Measurements from ENCODE around the gene KARS1. TPM values are rescaled to one million over a fixed set of nuclear protein-coding genes. Genes with fewer than 3 reads are reported as not detected.
A peak's percentile ranks its signal among the peaks of the same experiment; 100 is the strongest.

The KARS1 gene
- 266 and 292 TPM in 2 replicates for total RNA-seq (2014; rRNA removed; shearing (Covaris generic))

GRCh38 chr16:75647492-75648264 is at the start of gene KARS1, which contains the start of gene TERF2IP:
TSS of gene KARS1 (minus strand) at chr16:75647665. CDS start at chr16:75647639, 26 bp downstream.
TSS of gene TERF2IP (plus strand) at chr16:75647773. CDS start at chr16:75647883, 110 bp downstream.
- in situ Hi-C loops (cut with HindIII; ENCODE audit: low sequenced_read_pairs) = no loop called here
- DNase-seq (ENCODE audit: low spot score) = peak; percentile 94

DNA sequence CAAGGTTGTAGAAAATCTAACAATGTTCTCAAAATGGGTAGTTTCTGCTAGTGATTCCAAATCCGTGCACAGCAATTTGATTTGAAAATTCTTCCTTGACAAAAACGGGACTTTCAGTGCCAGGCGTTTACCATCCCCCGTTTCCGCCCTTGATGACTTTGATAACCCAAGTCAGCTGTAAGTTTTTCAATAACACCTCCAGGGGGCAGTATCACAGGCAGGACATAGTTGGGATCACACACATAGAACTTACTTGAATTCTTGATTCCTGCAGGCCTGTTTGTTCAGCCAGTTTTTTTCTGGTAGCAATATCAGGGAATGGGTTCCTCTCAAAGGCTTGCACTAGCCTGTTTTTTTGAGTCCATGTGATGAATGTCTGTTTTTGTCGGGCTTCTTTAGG is 48.2 kb upstream of the KARS1 start:
- in situ Hi-C loops (cut with HindIII; ENCODE audit: low sequenced_read_pairs) = no loop called here
- no peak for DNase-seq (ENCODE audit: low spot score)

DNA sequence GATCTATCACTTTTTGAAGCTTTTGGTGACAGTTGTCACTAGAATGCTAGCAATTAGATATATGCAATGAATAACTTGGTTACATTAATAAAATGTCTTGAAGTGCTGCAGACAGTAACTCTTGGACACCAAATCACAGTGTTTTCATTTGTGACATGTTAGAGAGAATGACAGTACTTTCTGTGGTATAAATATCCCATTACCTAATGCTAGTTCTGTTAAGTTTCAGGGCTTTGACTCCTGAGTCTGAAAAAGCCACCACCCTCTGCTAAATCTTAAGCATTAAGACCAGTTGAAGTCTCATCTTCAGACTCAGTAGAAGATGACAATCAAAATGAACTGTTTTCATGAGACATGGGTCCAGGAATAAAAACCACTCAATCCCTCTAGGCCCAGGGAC is 39.9 kb upstream of the KARS1 start:
- in situ Hi-C loops (cut with HindIII; ENCODE audit: low sequenced_read_pairs) = no loop called here

GRCh38 chr16:75682308-75682707 is 34.8 kb upstream of the KARS1 start:
- in situ Hi-C loops (cut with HindIII; ENCODE audit: low sequenced_read_pairs) = no loop called here
- no peak for DNase-seq (ENCODE audit: low spot score)

More for the DNA sequence above, 39.9 kb upstream of the KARS1 start:
- DNase-seq (ENCODE audit: low spot score) = no peak

DNA sequence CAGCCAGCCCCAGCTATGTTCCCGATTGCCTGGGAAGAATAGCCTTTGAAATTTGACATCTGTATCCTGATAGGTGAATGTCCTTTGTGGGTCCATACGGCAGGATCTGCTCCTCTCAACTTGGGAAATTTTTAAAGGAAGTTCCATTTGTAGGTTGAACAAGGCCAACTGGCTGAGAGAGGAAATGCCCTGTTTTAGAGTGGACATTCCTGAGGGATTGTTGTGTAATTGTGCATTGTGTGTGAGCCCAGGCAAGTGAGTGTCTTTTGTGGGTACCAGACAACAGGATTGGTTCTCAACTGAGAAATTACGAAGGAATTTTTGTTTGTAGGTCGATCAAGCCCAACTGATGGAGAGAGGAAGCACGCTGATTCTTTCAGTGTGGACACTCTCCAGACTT is 31.9 kb upstream of the KARS1 start:
- no peak for DNase-seq (ENCODE audit: low spot score)
- in situ Hi-C loops (cut with HindIII; ENCODE audit: low sequenced_read_pairs) = no loop called here

DNA sequence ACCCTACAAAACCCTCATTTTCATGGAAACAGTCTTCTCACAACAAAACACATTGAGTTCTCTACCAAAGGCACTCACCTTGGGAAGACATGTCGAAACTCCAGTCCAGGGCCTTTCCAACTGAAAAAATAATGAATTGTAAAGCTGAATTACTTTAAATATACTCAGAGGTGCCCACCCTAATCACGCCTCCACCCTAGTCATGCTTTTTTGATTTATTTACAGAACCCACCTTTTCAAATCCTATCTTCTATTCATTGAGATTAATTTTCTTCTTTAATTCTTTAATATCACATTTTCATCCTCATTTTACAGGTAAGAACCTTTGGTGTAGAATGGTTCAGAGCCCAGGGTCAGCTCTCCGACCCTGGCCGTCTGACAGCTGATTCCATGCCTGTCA is 29.4 kb upstream of the KARS1 start, which contains the start of gene CPHXL2:
Gene CPHXL2, minus strand, starts transcription at position 101 of the 400 bp plus-strand sequence. Its CDS starts 10 bp downstream, at position 91.
- in situ Hi-C loops (cut with HindIII; ENCODE audit: low sequenced_read_pairs) = no loop called here
- no peak for DNase-seq (ENCODE audit: low spot score)

DNA sequence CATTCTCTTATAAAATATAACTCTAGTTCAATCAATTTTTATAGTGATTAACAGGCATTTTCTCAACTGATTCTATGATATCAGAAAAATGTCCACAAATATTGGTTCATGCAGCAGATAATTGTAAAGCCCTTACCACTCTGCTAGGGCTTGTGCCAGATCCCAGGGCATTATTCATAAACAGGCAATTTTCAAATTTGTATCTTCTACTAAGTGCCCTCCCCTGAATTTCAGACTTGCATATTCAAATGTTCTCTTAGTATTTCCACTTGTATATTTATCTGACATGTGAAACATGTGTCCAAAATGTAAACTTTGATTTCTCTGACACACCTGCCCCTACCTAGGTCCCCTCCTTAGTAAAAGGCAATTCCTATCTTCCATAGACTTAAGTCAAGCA is 20.0 kb upstream of the KARS1 start:
- no peak for DNase-seq (ENCODE audit: low spot score)
- in situ Hi-C loops (cut with HindIII; ENCODE audit: low sequenced_read_pairs) = no loop called here

GRCh38 chr16:75660726-75661302 is 13.3 kb upstream of the KARS1 start:
- in situ Hi-C loops (cut with HindIII; ENCODE audit: low sequenced_read_pairs) = no loop called here
- peak; percentile 50 for DNase-seq (ENCODE audit: low spot score)

- DNase-seq (ENCODE audit: low spot score) = no peak
- in situ Hi-C loops (cut with HindIII; ENCODE audit: low sequenced_read_pairs) = no loop called here
Observed at GRCh38 chr16:75660321-75660720, 12.9 kb upstream of the KARS1 start.

DNA sequence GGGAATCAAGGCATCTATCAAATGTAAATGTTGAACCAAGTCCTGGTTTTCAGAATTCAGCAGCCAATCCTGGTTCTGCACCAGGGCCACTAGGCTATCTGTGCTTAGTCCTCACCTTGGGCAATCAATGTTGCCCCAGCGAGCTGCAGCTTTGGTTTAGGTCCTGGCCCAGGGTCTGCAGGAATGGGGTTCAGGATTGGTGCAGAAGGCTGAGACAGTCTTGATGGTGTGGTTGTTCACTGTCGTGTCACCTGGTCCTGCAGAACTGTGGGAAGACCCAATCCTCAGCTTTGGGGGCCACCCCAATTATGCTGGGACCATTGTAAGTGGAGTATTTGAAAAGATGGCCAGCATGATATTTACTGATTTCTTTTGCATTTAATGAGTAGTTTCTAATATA is 10.7 kb upstream of the KARS1 start:
- in situ Hi-C loops (cut with HindIII; ENCODE audit: low sequenced_read_pairs) = no loop called here
- no peak for DNase-seq (ENCODE audit: low spot score)

DNA sequence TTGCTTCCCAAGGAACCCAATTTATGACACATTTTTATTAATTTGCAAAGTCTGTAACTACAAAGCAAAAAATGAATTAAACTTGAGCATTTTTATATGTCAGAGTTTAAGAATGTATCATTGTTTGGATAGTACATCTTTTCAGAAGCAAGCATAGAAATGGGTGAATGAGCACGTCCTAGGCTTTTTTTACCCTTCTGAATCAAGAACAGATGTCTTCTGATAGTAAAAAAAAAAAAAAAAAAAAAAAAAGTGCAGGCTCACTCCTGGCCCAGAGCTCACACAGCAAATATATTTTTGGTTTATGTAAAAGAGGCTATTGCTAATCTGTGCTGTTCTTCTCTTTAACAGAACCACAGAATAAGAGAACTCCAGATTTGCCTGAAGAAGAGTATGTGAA is 6.5 kb upstream of the KARS1 start:
- in situ Hi-C loops (cut with HindIII; ENCODE audit: low sequenced_read_pairs) = no loop called here
- no peak for DNase-seq (ENCODE audit: low spot score)

GRCh38 chr16:75648265-75649076 is 1.0 kb upstream of the KARS1 start:
- DNase-seq (ENCODE audit: low spot score) = peak; percentile 85
- in situ Hi-C loops (cut with HindIII; ENCODE audit: low sequenced_read_pairs) = no loop called here

DNA sequence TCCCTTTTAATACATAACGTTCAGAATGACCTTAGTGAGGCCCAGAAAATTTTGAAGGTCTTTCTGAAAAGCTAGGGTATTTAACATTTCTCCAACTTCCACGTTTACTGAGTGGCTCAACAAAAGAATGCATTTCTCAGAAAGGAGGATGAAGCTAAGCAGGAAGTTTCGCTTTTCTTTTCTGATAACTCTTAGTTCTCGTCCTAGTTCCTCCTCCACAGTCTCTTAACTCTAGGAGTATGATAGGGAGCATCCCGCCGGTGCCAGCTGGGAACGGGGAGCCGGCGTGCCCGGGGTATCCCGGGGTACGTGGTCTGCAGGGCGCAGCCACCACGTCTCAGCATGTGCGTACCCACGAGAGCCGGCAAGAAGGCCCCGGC is 363 bp downstream of the KARS1 start:
- no peak for DNase-seq (ENCODE audit: low spot score)
- in situ Hi-C loops (cut with HindIII; ENCODE audit: low sequenced_read_pairs) = no loop called here

DNA sequence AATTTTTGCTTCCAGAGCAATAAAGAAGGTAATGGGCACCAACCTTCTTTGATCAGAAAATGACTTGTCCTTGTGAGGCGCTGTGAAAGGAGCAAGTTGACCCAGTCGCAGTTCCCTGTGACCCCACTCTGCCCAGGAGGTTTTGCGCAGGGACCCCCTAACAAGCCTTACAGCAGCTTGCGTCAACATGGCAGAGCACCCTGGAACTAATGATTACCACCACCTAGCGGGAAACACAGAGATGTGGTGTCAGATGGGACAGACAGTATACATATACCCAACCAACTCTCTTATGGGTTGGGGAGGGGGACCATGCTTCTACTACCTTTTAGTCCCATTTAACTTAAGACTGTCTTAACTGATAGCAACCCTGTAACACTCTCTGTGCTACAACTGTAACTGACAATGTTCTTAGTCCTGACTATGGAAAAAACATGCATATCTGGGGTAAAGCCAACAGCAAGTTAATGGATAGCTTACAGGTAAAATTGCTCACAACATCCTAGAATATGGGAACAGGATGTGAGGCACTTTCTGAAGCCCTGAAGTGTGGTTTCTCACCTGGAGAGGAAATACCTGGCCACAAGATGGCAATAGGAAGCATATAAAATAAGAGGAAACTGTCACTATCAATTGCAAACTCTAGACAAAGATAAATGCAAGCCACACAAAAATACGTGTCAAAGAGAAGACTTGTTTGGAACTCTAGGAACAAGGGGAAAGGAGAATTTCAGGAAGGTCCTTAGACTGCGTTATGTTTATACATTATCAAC is 3.0 kb downstream of the KARS1 start:
- no peak for DNase-seq (ENCODE audit: low spot score)
- in situ Hi-C loops (cut with HindIII; ENCODE audit: low sequenced_read_pairs) = no loop called here

- in situ Hi-C loops (cut with HindIII; ENCODE audit: low sequenced_read_pairs) = no loop called here
- no peak for DNase-seq (ENCODE audit: low spot score)
Observed at GRCh38 chr16:75640598-75640997, 6.9 kb downstream of the KARS1 start.

- in situ Hi-C loops (cut with HindIII; ENCODE audit: low sequenced_read_pairs) = no loop called here
- no peak for DNase-seq (ENCODE audit: low spot score)
Observed at GRCh38 chr16:75635036-75635435, 12.4 kb downstream of the KARS1 start.

GRCh38 chr16:75632857-75633256 is 14.6 kb downstream of the KARS1 start:
- no peak for DNase-seq (ENCODE audit: low spot score)
- in situ Hi-C loops (cut with HindIII; ENCODE audit: low sequenced_read_pairs) = no loop called here

DNA sequence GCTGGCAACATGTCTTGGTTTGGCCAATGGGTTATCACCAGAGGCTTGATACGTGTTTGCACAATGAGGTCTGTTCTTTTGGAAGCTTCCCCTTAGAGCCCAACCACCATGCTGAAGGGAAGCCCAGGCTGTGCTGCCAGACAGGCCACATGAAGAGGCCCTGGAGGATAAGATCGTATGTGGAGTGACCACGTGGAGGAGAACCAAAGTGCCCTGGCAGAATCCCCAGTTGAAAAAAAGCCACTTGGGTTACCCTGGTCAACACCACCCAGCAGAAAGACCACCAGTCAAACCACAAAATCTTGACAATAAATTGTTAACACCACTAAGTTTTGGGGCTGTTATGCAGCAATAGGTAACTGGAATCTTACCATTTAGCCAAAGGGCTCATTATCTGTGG is 17.4 kb downstream of the KARS1 start:
- no peak for DNase-seq (ENCODE audit: low spot score)
- in situ Hi-C loops (cut with HindIII; ENCODE audit: low sequenced_read_pairs) = no loop called here

GRCh38 chr16:75629132-75629531 is 18.3 kb downstream of the KARS1 start:
- in situ Hi-C loops (cut with HindIII; ENCODE audit: low sequenced_read_pairs) = no loop called here
- DNase-seq (ENCODE audit: low spot score) = no peak

Measured in G401 (cell line).